Small intestine (tissue), 7 donors: Measurements from ENCODE around the gene UGT1A3. TPM values are rescaled to one million over a fixed set of nuclear protein-coding genes. Genes with fewer than 3 reads are reported as not detected.

ENCODE experiments used
- DNase-seq, 2 donors: peaks; one replicate each; pipeline versions ENCODE4 v3.0.0 to v3.0.0-alpha.2; 2013
- FAIRE-seq: peaks from 2 replicates; lab custom pipeline; 2012; peaks lifted over from hg19 to GRCh38; lab: Jason Lieb, UNC
- H3K27ac ChIP-seq, 3 donors: one replicate each; pipeline ENCODE4 v1.5.1; 2013; ENCODE audit warnings: low read length in 2 of 3, mild to moderate bottlenecking in 2 of 3, control low read depth in 1 of 3, inconsistent platforms in 1 of 3, low read depth in 1 of 3, moderate library complexity in 1 of 3
- H3K27me3 ChIP-seq, 3 donors: one replicate each; pipeline ENCODE4 v1.6.1; 2013; ENCODE audit warnings: low read length in 3 of 3, inconsistent platforms in 1 of 3; ENCODE audit not compliant: control insufficient read depth in 3 of 3, insufficient read depth in 3 of 3
- H3K36me3 ChIP-seq, 3 donors: one replicate each; pipeline ENCODE4 v1.6.1; 2013; ENCODE audit warnings: low read length in 3 of 3, inconsistent platforms in 1 of 3, low read depth in 1 of 3, mild to moderate bottlenecking in 1 of 3, moderate library complexity in 1 of 3; ENCODE audit not compliant: control insufficient read depth in 3 of 3, insufficient read depth in 2 of 3
- H3K4me1 ChIP-seq, 3 donors: one replicate each; pipeline ENCODE4 v1.6.1; 2013; ENCODE audit warnings: low read length in 2 of 3, inconsistent platforms in 1 of 3, low read depth in 1 of 3, mild to moderate bottlenecking in 1 of 3, moderate library complexity in 1 of 3; ENCODE audit not compliant: control insufficient read depth in 3 of 3, insufficient read depth in 2 of 3
- H3K4me3 ChIP-seq, 3 donors: one replicate each; pipeline ENCODE4 v1.5.1; 2013; ENCODE audit warnings: low read length in 3 of 3, control low read depth in 1 of 3, inconsistent platforms in 1 of 3, low read depth in 1 of 3, mild to moderate bottlenecking in 1 of 3, moderate library complexity in 1 of 3
- H3K9me3 ChIP-seq, 2 donors: one replicate each; pipeline ENCODE4 v1.6.1; 2013; ENCODE audit warnings: low read depth in 1 of 2, low read length in 1 of 2; ENCODE audit not compliant: control insufficient read depth in 2 of 2, insufficient read depth in 1 of 2
- WGBS, 3 donors: extraction: QIAGEN DNeasy Blood & Tissue Kit; methylation state at CpG; one replicate each; pipeline ENCODE4 v1.1.7; 2013; 5-methylcytosine and 5-hydroxymethylcytosine counted together
- polyA plus RNA-seq, 4 donors: library from polyadenylated mRNA; stranded (reverse) in 3 of 4; unstranded in 1 of 4; fragments of 200-250 nt in 3 of 4; fragments of 120-200 nt in 1 of 4; gene quantifications; one replicate each; pipeline versions ENCODE4 v1.2.1 to v1.2.3, GENCODE V29; 2013
- donor health status: healthy with polysubstance abuse.
- donor health status: control.
- donor health status: control.
- donor health status: Bipolar disorder and iron deficiency.
- donor health status: healthy.

UGT1A3 gene
- polyA plus RNA-seq, 4 donors, result 0.22 to 6.8 (median 2.7) TPM

GRCh38 chr2:233799087-233799665 lies 70.3 kb downstream of the UGT1A3 start:
- DNase-seq, result no peak
- H3K4me1 ChIP-seq, result peaks cover 0 to 3% (median 0%) of the 10 kb centered on the region in 3 donors
- no peak overlapping the region for H3K27ac ChIP-seq
- 66 to 78% (median 74%) methylated on average over 7 of the region's 7 CpGs for WGBS, 3 donors
- no peak overlapping the region for H3K4me3 ChIP-seq
- no peak for FAIRE-seq
- no peaks in the 10 kb centered on the region for H3K36me3 ChIP-seq
- H3K9me3 ChIP-seq, result no peaks in the 10 kb centered on the region
- no peaks in the 10 kb centered on the region for H3K27me3 ChIP-seq

- H3K4me1 ChIP-seq, result no peaks in the 10 kb centered on the region
- no peak for DNase-seq
- no peak overlapping the region for H3K27ac ChIP-seq
- WGBS, 3 donors, result 54 to 79% (median 60%) methylated on average over 5 of the region's 5 CpGs
- H3K27me3 ChIP-seq, result no peaks in the 10 kb centered on the region
- H3K36me3 ChIP-seq, result no peaks in the 10 kb centered on the region
- H3K9me3 ChIP-seq, result no peaks in the 10 kb centered on the region
- no peak for FAIRE-seq
- H3K4me3 ChIP-seq, result no peak overlapping the region
Measured at GRCh38 chr2:233799716-233800115, 70.9 kb downstream of the UGT1A3 start.

- Histone ChIP-seq H3K4me3 (no peak overlapping the region), H3K4me1 (no peaks in the 10 kb centered on the region), H3K9me3 (no peaks in the 10 kb centered on the region), H3K27ac (no peak overlapping the region), H3K27me3 (no peaks in the 10 kb centered on the region), H3K36me3 (no peaks in the 10 kb centered on the region)
- DNase-seq, result no peak
- FAIRE-seq, result no peak
- WGBS, 3 donors, result 71 to 86% (median 79%) methylated on average over 7 of the region's 7 CpGs
Measured at GRCh38 chr2:233800208-233800607, 71.4 kb downstream of the UGT1A3 start.

- Histone ChIP-seq H3K27me3 (no peaks in the 10 kb centered on the region), H3K4me3 (no peak overlapping the region), H3K27ac (no peak overlapping the region), H3K36me3 (no peaks in the 10 kb centered on the region), H3K4me1 (no peaks in the 10 kb centered on the region), H3K9me3 (no peaks in the 10 kb centered on the region)
- 75 to 84% (median 76%) methylated on average over 9 of the region's 9 CpGs for WGBS, 3 donors
- DNase-seq, result no peak
- no peak for FAIRE-seq
Measured at GRCh38 chr2:233801357-233802131, 72.7 kb downstream of the UGT1A3 start.

GRCh38 chr2:233802132-233802815 lies 73.4 kb downstream of the UGT1A3 start:
- FAIRE-seq, result no peak
- no peaks in the 10 kb centered on the region for H3K27me3 ChIP-seq

GRCh38 chr2:233803292-233803911 lies 74.6 kb downstream of the UGT1A3 start:
- 73 to 81% (median 76%) methylated on average over 2 of the region's 2 CpGs for WGBS, 3 donors
- Histone ChIP-seq H3K27ac (no peak overlapping the region), H3K27me3 (peaks cover 0 to 2% (median 0%) of the 10 kb centered on the region in 3 donors), H3K4me3 (no peak overlapping the region), H3K4me1 (no peaks in the 10 kb centered on the region), H3K9me3 (no peaks in the 10 kb centered on the region), H3K36me3 (no peaks in the 10 kb centered on the region)
- DNase-seq (no peak), FAIRE-seq (no peak)

More at GRCh38 chr2:233802132-233802815, 73.4 kb downstream of the UGT1A3 start:
- Histone ChIP-seq H3K9me3 (no peaks in the 10 kb centered on the region), H3K36me3 (no peaks in the 10 kb centered on the region), H3K4me1 (no peaks in the 10 kb centered on the region), H3K27ac (no peak overlapping the region), H3K4me3 (no peak overlapping the region)
- no peak for DNase-seq
- WGBS, 3 donors, result 62 to 70% (median 63%) methylated on average over 3 of the region's 3 CpGs

GRCh38 chr2:233803994-233804393 lies 75.2 kb downstream of the UGT1A3 start:
- no peak overlapping the region for H3K27ac ChIP-seq
- peaks cover 0 to 2% (median 0%) of the 10 kb centered on the region in 3 donors for H3K27me3 ChIP-seq
- no peaks in the 10 kb centered on the region for H3K9me3 ChIP-seq
- H3K36me3 ChIP-seq, result no peaks in the 10 kb centered on the region
- no peaks in the 10 kb centered on the region for H3K4me1 ChIP-seq
- FAIRE-seq (no peak), DNase-seq (no peak)
- no peak overlapping the region for H3K4me3 ChIP-seq
- WGBS, 3 donors, result 53 to 74% (median 67%) methylated on average over 8 of the region's 8 CpGs

- H3K27ac ChIP-seq, result no peak overlapping the region
- no peaks in the 10 kb centered on the region for H3K36me3 ChIP-seq
- peaks cover 0 to 2% (median 0%) of the 10 kb centered on the region in 3 donors for H3K27me3 ChIP-seq
- 74 to 79% (median 77%) methylated on average over 12 of the region's 12 CpGs for WGBS, 3 donors
- no peak overlapping the region for H3K4me3 ChIP-seq
- DNase-seq, result no peak
- no peaks in the 10 kb centered on the region for H3K4me1 ChIP-seq
- FAIRE-seq, result no peak
- H3K9me3 ChIP-seq, result no peaks in the 10 kb centered on the region
Measured at GRCh38 chr2:233807215-233807865, 78.5 kb downstream of the UGT1A3 start.
